HG03064 (cell line): ENCODE measurements around the gene PRTFDC1.

Source experiments
- ATAC-seq: cut with Tn5 transposase; IDR thresholded peaks from one replicate; pipeline ENCODE4 v1.9.1; 2021; ENCODE audit warnings: low read depth; ENCODE audit not compliant: unreplicated experiment

The PRTFDC1 gene

DNA sequence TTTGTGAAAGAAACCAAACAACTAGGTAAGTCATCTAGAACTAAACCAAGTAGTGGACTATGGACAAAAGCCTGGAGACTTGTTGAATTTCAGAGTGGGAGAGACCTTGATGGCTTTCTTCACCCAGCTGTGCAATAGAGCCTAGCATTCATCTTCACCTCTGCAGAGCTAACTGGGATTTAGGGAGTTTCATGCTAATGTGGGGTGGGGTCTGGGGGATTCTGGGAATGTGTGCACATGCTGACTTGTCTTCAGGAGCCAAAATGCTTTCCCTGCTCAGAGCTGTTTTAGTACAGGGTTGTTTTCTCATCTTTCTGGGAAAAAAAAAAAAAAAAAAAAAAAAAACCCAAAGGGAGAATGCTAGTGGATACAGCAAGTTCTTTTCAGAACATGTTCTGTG, 147.4 kb downstream of the PRTFDC1 start:
- no peak for ATAC-seq

DNA sequence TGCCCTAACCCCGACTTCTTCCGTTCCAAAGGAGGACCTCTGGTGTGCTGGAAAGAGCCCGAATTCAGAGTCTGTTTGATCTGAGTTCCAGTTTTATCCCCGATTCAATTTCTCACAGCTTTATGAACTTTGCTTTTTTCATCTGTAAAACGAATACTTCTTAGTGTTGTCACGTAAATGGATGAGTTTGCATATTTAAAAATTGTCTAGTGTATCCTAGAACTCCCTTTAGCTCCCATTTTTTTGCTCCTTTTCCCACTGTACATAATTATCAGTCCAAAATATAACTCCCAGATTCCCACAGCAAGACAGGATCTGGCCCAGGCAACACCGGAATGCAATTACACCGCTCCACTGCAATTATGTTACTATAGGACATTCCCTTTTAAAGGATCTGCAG, 148.0 kb downstream of the PRTFDC1 start:
- ATAC-seq: no peak

DNA sequence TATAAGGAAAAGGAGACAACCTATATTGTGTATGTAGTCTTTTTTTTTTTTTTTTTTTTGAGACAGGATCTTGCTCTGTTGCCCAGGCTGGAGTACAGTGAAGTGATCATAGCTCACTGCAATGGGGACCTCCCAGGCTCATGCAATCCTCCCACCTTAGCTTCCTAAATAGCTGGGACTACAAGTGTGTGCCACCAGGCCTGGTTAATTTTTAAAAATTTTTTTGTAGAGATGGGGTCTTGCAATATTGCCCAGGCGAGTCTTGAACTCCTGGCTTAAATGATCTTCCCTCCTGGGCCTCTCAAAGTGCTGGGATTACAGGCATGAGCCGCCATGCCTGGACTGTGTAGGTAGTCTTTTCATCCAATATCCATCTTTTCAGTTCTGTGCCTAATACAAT, 150.0 kb downstream of the PRTFDC1 start:
- no peak for ATAC-seq

DNA sequence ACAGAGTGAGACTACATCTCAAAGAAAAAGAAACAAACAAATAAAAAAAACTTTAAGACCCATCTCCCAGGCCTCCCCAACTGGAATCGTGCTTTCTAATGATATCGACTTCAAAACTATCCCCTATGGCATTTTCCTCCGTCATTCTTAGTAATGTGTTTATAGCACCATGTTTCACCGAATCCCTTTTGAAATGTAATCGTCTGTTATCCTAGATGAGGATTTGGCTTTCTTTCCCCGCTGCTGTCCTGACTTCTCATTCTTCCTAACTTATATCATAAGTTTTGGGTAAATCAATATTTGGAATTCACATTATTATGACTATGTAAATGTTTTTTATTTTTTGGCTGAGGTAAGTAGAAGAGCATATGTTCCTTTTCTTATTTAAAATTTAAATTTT, 151.5 kb downstream of the PRTFDC1 start:
- no peak for ATAC-seq
